NK-92 (cell line): ENCODE results near the gene ZNF148.

Experiments
- DNase-seq: peaks from one replicate; lab custom pipeline; 2025; ENCODE audit not compliant: unreplicated experiment; lab: John Stamatoyannopoulos, UW

Gene ZNF148

DNA sequence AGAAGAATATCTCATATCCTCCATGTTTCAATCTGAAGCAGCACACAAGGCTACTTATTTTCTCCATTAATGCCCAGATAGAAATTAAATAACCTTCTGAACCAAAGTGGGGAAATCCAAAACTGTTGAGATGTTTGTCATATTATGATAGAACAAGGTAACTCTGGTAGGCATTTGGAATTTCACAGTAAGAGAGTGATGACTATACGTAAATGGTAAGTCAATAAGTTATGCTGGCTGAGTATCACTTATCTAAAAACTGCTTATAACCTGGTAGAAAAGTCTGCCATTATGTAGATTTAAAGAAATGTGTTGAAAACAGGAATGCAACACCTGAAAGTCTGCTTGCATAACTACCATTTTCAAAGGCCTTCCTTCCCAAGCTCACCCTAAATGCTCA lies 145.4 kb downstream of the ZNF148 start:
- no peak for DNase-seq

DNA sequence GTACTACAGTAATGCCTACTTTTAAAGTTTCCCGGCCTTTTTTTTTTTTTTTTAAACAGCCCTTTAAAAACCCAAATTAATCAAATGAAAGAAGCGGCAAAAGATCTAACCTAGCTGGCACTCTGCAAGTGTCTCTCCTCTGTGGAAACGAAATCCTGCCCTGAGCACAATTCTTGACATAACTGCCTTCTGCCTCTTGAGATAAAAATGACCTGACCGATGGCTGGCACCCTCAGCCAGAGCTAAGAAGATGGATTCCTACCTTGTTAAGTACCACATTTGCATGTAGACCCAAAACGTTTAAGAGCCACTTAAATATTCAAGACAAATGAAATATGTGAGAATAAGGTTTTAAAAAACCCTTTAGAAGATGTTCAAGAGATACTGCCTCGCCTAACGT lies 146.0 kb downstream of the ZNF148 start:
- DNase-seq: no peak

DNA sequence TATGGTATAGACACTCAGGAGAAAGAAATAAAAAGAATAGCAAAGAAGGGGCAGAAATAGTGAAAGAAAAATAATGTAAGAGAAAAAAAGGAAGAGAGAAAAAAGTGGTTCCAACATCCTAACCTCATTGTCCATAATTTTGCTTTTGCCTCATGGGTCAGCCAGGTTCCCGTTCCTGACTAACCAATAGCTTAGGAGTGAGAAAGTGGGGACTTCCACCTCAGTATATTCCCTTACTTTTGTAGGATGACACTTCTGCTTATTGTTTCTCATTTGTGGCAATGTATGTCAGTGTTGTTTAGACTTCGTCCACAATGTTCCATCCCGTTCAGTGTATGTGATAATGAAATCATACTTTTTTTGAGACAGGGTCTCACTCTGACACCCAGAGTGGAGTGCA lies 153.3 kb downstream of the ZNF148 start:
- DNase-seq: no peak

DNA sequence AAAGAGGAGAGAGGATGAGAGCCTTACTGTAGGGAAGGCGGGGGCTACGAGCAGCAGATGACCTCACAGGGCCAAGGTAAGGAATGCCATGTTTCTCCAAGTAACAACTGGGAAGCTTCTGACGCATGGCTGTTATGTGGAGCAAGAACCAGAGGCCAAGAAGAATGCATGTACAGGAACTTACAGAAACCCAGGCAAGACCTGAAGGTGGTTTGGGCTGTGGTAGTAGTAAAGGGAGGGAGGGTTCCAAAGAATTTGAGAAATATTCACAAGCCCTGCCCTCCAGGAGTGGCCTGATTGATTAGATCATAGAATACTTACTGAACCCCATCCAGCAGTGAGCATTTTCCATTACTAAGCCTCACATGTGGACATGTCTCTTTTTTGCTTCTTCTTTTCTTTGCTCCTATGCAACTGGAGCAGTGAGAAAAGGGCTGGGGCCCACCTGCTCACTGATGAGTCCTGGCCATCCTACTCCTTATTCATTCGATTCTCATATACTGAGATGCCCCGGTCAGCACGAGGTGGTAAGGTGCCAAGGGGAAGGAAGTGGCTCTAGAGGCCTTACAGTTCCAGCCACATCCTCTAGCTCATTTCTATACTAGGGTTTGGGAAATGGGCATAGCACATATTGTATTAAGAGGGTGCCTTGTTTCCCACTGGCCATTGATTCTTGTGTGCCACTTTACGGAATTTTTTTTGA lies 154.2 kb downstream of the ZNF148 start:
- DNase-seq: no peak

DNA sequence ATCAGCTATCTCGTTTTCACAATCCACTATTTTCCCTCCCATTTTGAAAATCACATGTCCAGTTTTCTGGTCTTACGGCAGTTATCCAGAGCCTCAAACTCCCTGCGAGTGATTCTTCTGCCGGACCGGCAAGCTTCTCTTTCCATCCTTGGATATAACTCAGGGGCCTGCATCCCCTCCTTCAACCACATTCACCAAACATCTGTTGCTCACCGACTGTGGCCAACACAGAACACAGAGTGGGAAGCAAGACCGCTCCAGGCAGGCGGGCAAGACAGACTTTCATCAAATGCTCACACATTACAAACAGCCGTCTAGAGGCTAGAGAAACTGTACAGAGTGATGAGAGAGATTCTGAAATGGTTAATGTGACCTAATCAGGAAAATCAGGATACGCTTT lies 154.9 kb downstream of the ZNF148 start:
- no peak for DNase-seq

DNA sequence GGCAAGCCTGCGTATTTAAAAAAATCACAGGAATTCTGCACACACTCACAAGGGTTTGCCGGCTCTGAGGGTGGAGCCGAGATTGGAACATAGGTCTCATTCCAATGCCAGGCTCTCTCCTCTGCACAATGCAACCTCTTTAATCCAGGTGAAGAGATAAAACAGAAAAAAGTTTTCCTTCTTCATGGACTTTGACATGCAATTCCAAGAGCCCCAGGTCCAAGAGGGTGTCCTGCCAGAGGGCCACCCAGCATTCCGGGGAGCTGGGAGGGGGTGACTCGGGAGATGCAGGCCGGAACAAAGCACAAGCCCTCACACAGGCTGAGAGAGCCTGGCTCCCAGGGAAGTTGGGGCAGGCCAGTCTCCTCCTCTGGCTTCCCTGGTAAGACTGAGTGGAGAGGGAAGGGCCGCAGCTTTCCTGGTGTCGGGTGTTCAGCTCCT lies 155.8 kb downstream of the ZNF148 start:
- no peak for DNase-seq

DNA sequence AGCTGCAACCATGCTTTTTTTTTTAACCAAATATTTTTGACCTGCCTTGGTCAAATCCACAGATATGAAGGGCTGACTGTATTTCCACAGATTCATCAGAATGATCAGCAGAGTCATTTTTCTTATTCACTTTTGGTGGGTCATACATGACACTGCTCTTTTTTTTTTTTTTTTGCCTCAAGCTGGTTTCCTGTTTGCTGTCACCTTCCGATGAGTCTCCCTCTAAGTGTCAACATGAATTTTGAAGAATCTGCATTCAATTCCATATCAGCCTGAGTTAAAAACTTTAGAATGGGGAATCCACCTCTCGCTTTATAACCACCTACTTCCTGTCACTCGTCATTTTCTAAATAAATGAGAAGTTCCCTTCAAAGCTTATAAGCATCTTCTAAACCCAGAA lies 160.4 kb downstream of the ZNF148 start:
- DNase-seq: no peak

DNA sequence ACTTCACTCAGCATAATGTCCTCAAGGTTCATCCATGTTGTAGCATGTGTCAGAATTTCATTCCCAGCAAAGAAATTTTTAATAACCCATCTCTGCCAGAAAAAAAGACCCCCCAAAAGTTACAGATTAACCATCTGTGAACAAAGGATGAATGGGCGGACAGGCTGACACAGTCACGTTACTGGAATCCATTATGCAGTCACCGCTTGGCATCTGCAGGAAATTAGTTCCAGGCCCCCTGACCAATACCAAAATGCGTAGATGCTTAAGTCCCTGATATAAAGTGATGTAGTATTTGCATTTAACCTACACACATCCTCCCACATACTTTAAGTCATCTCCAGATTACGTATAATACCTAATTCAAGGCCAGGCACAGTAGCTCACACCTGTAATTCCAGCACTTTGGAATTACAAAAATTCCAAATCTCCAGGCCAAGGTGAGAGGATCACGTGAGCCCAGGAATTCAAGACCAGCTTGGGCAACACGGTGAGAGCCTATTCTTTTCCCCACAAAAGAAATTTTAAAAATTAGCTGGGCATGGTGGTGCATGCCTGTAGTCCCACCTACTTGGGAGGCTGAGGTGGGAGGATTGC lies 161.1 kb downstream of the ZNF148 start:
- DNase-seq: no peak

DNA sequence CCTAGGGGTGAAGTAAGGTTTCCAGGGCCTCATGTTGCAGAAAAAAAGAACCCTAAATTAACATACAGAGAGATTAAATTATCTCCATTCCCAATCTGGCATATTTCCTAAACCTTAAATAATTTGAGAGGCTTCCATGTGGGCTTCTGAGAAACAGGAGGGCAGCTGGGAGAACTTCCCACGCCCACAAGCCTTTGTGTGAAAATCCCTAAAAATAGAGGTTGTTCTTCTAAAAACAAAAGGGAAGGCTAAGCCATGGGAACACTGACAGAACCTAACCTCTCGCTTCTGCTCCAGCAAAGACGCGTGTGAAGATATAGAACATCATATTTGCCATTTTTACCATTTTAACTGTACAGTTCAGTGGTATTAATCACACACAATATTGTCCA lies 161.8 kb downstream of the ZNF148 start:
- DNase-seq: no peak

DNA sequence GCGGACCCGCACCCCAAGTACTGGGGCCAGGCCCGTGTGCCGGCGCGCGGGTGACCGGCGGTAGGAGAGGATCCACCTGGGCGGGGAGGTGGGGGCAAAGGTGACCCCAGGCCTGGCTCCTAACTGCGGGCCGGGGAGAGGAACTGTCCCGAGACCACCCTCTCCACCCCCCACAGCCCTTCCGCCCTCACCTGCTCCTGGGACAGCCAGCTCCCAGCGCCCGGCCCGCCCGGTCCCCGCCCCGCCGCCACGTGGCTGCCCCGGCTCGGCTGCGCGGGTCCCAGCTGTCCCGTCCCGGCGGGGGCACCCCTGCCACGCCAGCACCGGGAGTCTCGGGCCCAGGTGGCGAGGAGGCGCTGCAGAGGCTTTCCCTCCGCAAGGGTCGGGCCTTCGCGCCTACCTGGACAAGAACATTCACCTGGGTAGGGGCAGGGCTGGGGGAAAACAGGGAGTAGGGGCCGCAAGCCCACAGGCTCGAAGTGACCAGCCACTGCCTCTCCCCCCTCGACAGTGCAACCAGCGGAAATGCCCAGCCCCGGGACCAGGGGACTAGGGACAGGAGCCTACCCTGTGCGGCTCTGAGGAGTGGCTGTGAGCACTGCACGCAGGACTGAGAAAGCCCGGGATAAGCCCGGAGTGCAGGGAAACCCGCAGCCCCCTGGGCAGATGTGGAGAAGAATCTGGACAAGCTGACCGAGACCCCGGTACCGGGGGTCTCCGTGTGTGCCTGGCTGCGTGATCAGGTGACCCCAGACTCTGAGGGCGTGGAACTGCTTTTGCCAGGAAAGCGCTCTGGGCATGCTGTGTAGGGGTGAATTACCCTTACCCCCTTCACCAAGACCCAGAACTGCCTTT lies 162.4 kb downstream of the ZNF148 start, which contains the start of gene SLC12A8:
Gene SLC12A8 (minus strand): TSS at position 240 of the 855 bp plus-strand sequence. CDS start 1,399 bp downstream, outside the sequence.
- DNase-seq: no peak

DNA sequence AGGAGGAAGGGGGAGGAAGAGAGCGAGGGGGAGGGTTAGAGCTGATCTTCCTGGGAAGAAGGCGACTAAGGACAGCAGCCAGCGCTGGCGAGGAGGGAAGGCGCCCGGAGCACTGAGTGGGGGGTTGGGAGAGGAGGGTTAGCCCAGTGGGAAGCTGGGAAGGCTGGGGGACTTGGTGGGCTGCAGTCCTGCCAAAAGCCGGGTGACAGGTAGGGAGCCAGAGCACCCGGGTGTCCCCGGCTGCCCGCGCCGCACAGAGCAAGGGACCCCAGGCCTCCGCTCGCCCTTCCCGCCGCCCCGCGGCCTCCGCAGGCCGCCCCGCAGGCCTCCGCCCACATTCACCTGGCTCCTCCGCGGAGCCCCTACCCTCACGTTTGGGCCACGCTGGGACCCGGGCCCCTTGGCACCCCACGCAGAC lies 163.0 kb downstream of the ZNF148 start:
- no peak for DNase-seq

DNA sequence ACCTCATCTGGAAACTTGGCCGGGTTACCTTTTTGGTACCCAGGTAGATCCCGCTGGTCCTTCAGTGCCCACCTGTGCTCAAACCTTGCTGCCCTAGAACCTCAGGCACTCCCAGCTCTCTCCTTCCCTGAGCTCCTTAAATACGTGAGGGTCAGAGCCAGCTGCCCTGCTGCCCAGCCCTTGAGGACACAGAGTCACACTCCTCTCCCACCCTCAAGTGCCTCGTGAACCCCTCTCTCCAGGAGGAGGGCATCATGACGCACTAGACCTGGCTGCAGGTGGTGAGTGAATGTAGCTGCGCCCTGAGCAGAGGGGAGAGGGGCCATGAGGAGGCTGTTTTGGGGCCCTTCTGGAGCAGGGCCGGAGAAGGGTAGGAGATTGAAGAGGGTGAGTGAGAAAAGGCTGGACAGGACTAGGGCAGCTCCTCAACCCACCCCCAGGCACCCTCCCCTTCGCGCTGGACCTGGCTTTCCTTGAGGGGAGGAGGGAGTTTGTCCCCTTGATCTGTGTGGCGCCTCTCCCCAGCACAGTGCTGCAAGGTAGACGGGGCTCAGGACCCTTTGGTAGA lies 163.5 kb downstream of the ZNF148 start:
- DNase-seq: no peak

DNA sequence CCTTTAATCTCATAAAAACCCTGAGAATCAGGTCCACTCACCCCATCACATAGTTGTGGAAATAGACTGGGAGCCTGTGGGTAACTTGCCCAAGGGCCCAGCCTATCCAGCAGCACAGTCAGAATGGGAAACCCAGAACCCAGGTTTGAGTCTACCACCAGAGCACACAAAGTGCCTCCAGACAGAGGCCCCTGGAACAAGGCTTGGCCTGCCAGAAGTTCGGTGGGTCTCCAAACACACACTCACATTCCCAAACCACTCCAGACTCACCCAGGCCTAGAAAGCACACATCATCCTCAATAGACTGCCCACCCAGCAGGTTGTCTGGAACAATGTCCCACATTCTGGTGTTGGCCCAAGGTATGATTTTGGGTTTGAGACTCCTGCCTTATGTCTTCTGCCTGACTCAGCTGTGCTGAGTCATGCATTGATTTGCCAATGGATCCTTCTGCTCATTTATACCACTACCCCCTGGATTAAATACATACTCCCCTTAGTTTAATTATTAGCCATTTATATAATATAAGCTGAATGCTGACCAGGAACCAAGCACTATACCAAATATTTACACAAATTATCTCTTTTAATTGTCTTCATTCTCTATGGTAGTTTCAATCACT lies 167.1 kb downstream of the ZNF148 start:
- no peak for DNase-seq

DNA sequence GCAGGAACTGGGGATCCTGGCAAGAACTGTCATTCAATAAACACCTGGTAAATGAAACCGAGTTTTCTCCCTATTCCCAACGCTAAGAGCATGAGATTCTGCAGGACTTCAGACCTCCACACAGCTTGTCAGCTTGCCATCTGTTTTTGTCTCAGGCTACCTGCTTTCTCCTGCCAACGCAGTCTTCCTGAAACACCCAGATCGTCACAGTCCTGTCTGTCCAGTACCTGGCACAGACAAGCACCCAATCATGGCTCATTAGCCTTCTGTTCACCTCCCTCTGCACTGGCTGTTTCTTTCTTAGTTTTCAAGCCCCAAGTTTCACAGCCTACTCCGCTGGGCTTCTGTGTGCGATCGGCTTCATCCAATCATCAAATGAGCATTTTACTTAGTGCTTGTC lies 167.6 kb downstream of the ZNF148 start:
- DNase-seq: no peak

DNA sequence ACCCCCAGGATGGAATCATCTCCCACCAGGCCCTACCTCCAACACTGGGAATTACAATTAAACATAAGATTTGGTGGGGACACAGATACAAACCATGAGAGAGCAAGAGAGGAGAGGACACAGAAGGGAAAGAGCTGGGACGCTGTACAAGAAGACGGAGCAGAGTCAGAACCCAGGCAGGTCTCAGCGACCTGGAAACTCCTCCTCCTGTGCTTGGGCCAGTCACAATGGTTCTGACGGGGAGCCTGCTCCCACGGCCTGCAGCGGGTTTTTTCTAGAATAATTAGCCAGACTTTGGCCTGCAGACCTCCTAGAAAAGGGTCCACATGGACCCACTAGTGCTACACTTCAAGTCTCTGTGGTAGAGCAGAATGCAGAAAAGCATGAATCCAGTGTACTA lies 168.2 kb downstream of the ZNF148 start:
- no peak for DNase-seq

DNA sequence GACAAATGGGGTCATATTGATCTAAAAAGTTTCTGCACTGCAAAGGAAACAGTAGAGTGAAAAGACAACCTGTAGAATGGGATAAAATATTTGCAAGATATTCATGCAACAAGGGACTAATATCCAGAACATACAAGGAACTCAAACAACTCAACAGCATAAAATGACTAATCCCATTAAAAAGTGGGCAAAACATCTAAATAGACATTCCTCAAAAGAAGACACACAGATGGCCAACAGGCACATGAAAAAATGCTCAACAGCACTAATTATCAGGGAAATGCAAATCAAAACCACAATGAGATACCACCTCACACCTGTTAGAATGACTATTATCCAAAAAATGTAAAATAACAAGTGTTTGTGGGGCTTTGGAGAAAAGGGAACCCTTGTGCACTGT lies 171.4 kb downstream of the ZNF148 start:
- no peak for DNase-seq

DNA sequence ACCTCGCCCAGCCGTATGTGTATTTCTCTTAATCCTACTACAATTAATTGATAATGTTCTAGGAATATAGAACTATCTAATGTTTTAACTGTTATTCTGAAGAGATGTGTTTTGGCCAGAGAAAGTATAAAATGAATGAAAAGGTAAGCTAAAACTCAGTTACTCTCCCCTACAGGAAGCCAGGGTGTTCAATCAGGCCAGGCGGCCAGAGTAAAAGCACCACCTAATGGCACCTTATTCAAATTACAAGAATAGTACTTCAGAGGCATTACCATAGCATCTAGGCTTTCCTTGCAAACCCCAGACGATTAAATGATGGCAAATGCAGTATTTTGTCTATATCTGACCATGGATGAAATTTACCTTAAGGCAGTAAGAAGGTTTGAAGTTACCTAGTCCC lies 172.9 kb downstream of the ZNF148 start:
- no peak for DNase-seq

DNA sequence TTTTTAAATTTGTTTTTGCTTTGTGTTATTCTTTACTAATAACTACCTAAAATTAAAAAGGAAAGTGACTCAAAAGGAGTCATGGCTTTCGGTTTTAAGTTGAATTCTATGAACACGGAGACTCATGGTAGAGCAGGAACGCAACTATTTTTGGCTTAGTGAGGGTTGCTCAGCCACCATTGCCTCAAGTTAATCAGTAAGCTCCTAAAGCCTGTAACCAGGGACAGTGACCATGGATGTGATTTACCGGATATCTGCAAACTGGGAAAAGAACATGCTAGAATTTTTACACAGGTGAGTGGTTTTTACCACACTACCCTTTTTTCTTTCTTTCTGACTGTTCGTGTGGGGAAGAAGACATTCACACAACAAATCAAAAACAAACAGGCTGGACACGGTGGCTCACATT lies 174.4 kb downstream of the ZNF148 start:
- no peak for DNase-seq

DNA sequence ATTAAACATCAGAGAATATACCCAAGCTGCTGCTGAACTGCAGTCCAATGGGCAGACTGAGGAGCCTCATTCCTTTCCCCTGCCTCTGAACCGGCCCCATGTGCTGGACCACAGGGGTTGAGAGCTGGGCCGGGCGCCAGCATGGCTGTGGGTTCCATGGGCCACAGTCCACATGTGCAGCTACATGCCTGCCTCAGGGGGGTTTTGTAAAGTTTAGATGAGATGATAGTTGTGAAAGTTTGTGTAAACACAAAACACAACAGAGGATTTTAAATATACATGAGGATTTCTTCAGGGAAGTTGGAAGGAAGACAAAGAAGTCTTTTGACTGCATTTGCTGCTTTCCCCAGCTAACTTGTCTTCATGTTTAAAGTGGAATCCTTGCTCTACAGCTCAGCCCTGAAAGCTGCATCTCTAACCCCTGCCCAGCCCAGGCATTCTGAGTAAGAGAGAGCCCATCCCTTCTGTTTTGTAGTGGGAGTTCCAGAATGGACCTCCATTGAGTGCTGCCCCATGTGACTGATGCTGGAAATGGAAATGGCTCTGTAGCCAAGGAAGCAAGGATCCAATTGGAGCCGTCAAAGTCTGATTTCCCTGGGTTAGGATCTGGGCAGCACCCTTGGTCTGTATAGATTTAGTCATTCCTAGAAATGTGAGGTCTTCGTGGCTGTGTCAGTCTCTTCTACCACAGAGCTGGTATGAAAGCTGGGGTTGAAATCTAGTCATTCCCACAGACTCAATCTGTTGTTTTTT lies 180.1 kb downstream of the ZNF148 start:
- no peak for DNase-seq

DNA sequence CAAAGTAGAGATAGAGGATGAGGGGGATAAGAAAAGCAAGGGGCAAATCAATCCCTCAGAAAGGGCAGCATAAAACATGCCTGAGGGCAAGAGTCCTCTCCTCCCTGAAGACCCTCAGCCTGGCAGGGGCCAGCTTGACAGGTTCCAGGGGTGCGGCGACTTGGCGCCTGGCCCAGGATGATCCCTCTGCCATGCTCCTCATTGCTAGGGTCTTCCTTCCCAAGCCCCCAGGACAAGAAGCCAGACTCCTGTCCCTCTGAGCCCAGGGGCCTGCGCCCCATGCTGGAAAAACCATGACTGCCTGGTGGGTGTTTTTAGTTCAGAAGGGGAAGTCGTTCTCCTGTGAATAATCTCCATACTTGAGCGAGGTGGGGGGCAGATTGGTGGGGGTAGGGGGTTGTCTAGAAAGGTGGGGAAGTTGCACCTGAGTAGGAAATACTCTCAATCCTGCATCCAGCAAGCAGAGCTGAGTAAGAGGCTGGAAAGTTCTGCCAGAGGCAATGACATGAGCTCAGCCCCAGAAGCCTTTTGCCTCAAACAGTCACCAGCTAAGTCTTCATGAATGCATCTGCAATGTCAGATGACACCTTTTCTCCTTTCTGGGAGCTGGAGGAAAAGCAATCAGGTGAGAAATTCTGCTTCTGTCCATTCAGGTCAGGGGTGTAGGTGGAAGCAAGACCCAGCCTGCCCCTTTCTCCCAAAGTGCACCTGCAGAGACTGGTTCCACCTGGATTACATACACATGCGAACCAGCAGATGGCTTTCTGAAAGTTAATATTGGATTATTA lies 180.9 kb downstream of the ZNF148 start:
- DNase-seq: no peak
